ENCODE measurements around the gene PTRHD1.

DNA sequence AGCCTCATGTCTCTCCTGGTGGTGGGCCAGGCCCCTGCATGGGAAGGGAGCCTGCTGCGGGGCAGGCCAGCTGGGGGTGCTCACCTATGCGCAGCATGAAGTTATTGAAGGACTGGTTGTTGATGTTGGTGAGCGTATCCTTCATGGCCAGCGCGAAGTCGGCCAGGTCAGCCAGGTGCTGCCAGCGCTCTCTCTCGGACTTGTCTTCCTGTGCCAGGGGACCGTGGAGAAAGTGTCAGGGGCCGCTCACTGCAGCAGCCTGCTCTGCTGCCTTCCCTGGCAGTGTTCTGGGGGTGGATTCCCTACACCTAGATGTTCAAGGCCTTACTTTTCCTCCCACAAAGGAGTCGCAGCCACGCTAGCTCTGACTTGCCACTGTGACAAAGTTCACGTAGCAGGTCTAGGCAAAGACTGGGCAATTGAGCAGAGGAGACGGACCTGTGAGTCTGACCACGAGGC lies 28.3 kb upstream of the PTRHD1 start:
- TF ChIP-seq POLR2A (IDR thresholded peaks at IDR 0.05; ENCODE audit: low read depth, low read length) (no peak), TAF1 (IDR thresholded peaks at IDR 0.05; ENCODE audit: borderline replicate concordance, low read depth, low read length) (no peak)
